Measurements from ENCODE around the gene IQCK.

- TF ChIP-seq ZNF785 (tag by site-specific recombination; IDR thresholded peaks at IDR 0.05) (no peak), GLI4 (tag by site-specific recombination; IDR thresholded peaks at IDR 0.05) (no peak), ZNF274 (IDR thresholded peaks at IDR 0.05; ENCODE audit: low read length) (no peak), ZNF274 (tag by site-specific recombination; IDR thresholded peaks at IDR 0.05; ENCODE audit: borderline replicate concordance) (no peak), REST (tag by site-specific recombination; IDR thresholded peaks at IDR 0.05) (no peak), ZNF76 (tag by site-specific recombination; IDR thresholded peaks at IDR 0.05; ENCODE audit: borderline replicate concordance, low read depth) (no peak), YY1 (tag by site-specific recombination; IDR thresholded peaks at IDR 0.05) (no peak), ZNF223 (tag by site-specific recombination; IDR thresholded peaks at IDR 0.05) (no peak), ZNF148 (tag by site-specific recombination; IDR thresholded peaks at IDR 0.05; ENCODE audit: borderline replicate concordance) (no peak), KLF9 (tag by site-specific recombination; IDR thresholded peaks at IDR 0.05; ENCODE audit: low read depth) (no peak), ZNF707 (tag by site-specific recombination; IDR thresholded peaks at IDR 0.05) (no peak)
Measured at GRCh38 chr16:19868421-19868820, 150.3 kb downstream of the IQCK start.

Data from HEK293 (cell line).